Transverse colon (tissue), 4 donors: ENCODE measurements around the gene CR1L.

Source experiments
- CTCF ChIP-seq, 5 experiments: fragments of 200-600 bp in 3 of 5; fragments of 450-650 bp in 2 of 5; sonication (generic) in 3 of 5; IDR thresholded peaks; 1 replicate in 2 of 5; 2 replicates in 3 of 5; pipeline ENCODE4 v1.5.1; 2016 to 2017; ENCODE audit warnings: antibody characterized with exemption in 5 of 5, inconsistent platforms in 3 of 5, mild to moderate bottlenecking in 2 of 5, moderate library complexity in 1 of 5
- EP300 ChIP-seq: sonication (generic); formaldehyde crosslinking; IDR thresholded peaks from one replicate; pipeline ENCODE4 v1.6.1; 2017; ENCODE audit warnings: antibody characterized with exemption, low read depth
- POLR2AphosphoS5 ChIP-seq, 3 donors: sonication (generic); formaldehyde crosslinking; IDR thresholded peaks; one replicate each; pipeline ENCODE4 v1.6.1; 2016; ENCODE audit warnings: antibody characterized with exemption in 3 of 3

- TF ChIP-seq CTCF (IDR thresholded peaks at IDR 0.05) (no peak), EP300 (no peak), POLR2AphosphoS5 (IDR thresholded peaks at IDR 0.05) (no peak)
Observed at GRCh38 chr1:207645635-207646081, 725 bp downstream of the CR1L start.
